Memory B cell (primary cell): ENCODE data around the gene OLFML2A.
A peak's percentile ranks its signal among the peaks of the same experiment; 100 is the strongest.

Source experiments
- ATAC-seq: fragments of 150-1000 bp; cut with Tn5 transposase; 2 replicates; pipeline ENCODE4 v1.10.0; 2021; ENCODE audit warnings: low read depth, mild to moderate bottlenecking, moderate library complexity
- DNase-seq, 2 donors: peaks; one replicate each; pipeline ENCODE4 v3.0.0; 2022; ENCODE audit warnings: low spot score in 2 of 2
- H3K27ac Mint-ChIP-seq: one replicate; pipeline ENCODE4 v1.8.0; 2022; ENCODE audit warnings: mild to moderate bottlenecking, moderate library complexity, mixed read lengths
- H3K27me3 Mint-ChIP-seq: one replicate; pipeline ENCODE4 v1.8.0; 2022; ENCODE audit warnings: mixed read lengths
- H3K36me3 Mint-ChIP-seq: one replicate; pipeline ENCODE4 v1.8.0; 2022; ENCODE audit warnings: mild to moderate bottlenecking, mixed read lengths
- H3K4me1 Mint-ChIP-seq: one replicate; pipeline ENCODE4 v1.8.0; 2022; ENCODE audit warnings: mixed read lengths
- H3K4me3 Mint-ChIP-seq: one replicate; pipeline ENCODE4 v1.8.0; 2022; ENCODE audit warnings: mild to moderate bottlenecking, moderate library complexity, mixed read lengths
- H3K9me3 Mint-ChIP-seq: one replicate; pipeline ENCODE4 v1.8.0; 2022; ENCODE audit warnings: mixed read lengths

Gene OLFML2A

GRCh38 chr9:124805186-124805585 lies 28.3 kb downstream of the OLFML2A start:
- Mint-ChIP-seq H3K27me3 (no peaks in the 10 kb centered on the region), H3K4me1 (peaks cover 21% of the 10 kb centered on the region), H3K36me3 (peaks cover 4% of the 10 kb centered on the region), H3K27ac (peak overlapping the region; percentile 20), H3K4me3 (no peak overlapping the region), H3K9me3 (no peaks in the 10 kb centered on the region)
- DNase-seq, result no peak
- no peak for ATAC-seq

- H3K4me3 Mint-ChIP-seq, result no peak overlapping the region
- no peaks in the 10 kb centered on the region for H3K27me3 Mint-ChIP-seq
- H3K4me1 Mint-ChIP-seq, result peaks cover 6% of the 10 kb centered on the region
- DNase-seq (no peak), ATAC-seq (no peak)
- no peaks in the 10 kb centered on the region for H3K9me3 Mint-ChIP-seq
- H3K36me3 Mint-ChIP-seq, result peaks cover 4% of the 10 kb centered on the region
- no peak overlapping the region for H3K27ac Mint-ChIP-seq
Observed at GRCh38 chr9:124808246-124808956, 31.5 kb downstream of the OLFML2A start.

DNA sequence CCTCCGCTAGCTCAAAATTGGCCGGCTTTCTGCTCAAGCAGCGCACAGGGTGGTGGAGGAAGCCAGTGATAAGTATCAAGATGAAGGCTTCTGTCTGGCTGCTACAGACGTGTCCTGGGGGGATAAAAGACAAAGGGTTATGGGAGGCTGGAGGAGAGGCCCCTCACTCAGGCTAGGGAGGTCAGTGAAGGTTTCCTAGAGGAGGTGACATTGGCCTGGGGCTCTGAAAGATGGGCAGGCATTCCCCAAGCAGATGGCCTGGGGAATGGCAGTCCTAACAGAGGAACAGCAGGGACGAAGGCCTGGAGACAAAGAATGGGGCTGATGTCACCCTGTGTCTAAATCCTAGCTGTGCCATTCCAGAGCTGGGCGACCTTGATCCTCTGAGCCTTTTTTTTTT lies 32.3 kb downstream of the OLFML2A start:
- H3K36me3 Mint-ChIP-seq, result peaks cover 4% of the 10 kb centered on the region
- H3K9me3 Mint-ChIP-seq, result no peaks in the 10 kb centered on the region
- no peak overlapping the region for H3K4me3 Mint-ChIP-seq
- H3K27ac Mint-ChIP-seq, result no peak overlapping the region
- ATAC-seq, result no peak
- DNase-seq, result no peak
- peaks cover 6% of the 10 kb centered on the region for H3K4me1 Mint-ChIP-seq
- no peaks in the 10 kb centered on the region for H3K27me3 Mint-ChIP-seq

DNA sequence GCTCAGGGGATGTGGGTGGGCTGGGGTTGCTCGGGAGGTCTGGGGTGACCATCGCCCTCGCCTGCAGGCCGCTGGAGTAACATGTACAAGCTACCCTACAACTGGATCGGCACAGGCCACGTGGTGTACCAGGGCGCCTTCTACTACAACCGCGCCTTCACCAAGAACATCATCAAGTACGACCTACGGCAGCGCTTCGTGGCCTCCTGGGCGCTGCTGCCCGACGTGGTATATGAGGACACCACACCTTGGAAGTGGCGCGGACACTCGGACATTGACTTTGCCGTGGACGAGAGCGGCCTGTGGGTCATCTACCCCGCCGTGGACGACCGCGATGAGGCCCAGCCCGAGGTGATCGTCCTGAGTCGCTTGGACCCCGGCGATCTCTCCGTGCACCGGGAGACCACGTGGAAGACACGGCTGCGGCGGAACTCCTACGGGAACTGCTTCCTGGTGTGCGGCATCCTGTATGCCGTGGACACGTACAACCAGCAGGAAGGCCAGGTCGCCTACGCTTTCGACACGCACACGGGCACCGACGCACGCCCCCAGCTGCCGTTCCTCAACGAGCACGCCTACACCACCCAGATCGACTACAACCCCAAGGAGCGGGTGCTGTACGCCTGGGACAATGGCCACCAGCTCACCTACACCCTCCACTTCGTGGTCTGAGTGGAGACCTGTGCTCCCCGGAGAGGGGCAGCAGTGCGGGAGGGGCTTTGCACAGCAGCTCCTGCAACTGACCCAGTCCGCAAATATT lies 33.0 kb downstream of the OLFML2A start:
- no peak for ATAC-seq
- DNase-seq, result no peak
- Mint-ChIP-seq H3K4me1 (peaks cover 6% of the 10 kb centered on the region), H3K36me3 (peaks cover 4% of the 10 kb centered on the region), H3K27ac (no peak overlapping the region), H3K4me3 (no peak overlapping the region), H3K27me3 (no peaks in the 10 kb centered on the region), H3K9me3 (no peaks in the 10 kb centered on the region)

DNA sequence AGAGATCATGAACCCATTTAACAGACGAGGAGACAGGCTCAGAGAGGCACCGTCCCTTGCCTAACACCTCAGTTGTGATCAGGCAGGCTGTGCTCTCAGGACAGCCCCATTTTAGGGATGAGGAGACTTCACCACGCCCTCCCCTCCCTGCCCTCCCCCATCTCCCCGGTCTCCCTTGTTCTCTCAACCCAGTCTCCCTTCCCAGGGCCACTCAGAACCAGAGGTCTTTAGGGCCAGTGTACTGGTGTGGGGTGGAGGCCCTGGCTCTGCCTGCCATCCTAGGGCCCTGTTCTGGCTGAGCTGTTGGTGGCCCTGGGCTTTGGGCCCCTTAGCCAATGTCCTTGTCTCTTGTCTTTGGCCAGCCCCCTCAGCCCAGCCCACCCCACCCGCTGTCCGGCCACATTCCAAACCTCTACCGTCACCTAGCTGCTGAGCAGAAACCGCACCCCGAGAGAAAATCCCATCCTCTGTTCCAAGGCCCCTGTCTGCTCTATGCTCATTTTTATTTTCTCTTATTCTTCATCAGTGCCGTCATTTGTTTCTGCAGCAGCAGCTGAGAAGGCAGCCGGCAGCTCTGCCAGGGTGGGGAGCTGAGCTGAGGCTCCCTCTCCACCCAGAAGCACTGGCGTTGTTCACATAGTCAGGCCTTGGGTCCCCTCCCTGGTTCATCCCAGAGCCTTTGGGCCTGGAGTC lies 33.9 kb downstream of the OLFML2A start:
- H3K36me3 Mint-ChIP-seq, result peaks cover 4% of the 10 kb centered on the region
- no peaks in the 10 kb centered on the region for H3K27me3 Mint-ChIP-seq
- no peaks in the 10 kb centered on the region for H3K9me3 Mint-ChIP-seq
- ATAC-seq, result no peak
- DNase-seq, result no peak
- no peak overlapping the region for H3K27ac Mint-ChIP-seq
- H3K4me3 Mint-ChIP-seq, result no peak overlapping the region
- H3K4me1 Mint-ChIP-seq, result peaks cover 2% of the 10 kb centered on the region

- Mint-ChIP-seq H3K4me3 (no peak overlapping the region), H3K9me3 (no peaks in the 10 kb centered on the region), H3K27ac (no peak overlapping the region), H3K36me3 (peaks cover 4% of the 10 kb centered on the region), H3K27me3 (peaks cover 3% of the 10 kb centered on the region), H3K4me1 (peaks cover 2% of the 10 kb centered on the region)
- DNase-seq (no peak), ATAC-seq (no peak)
Observed at GRCh38 chr9:124812441-124812876, 35.5 kb downstream of the OLFML2A start.

DNA sequence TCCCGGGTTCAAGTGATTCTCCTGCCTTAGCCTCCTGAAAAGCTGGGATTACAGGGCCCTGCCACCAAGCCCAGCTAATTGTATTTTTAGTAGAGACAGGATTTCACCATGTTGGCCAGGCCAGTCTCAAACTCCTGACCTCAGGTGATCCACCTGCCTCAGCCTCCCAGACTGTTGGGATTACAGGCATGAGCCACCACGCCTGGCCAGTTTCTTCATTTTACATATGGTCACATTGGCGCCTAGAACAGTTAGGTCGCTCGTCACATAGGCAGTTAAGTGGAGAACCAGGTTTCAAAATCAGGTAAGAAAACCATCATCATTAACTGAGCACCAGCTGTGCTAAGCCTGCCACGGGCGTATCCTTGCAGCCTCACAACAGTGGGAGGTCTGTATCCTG lies 36.1 kb downstream of the OLFML2A start:
- H3K27me3 Mint-ChIP-seq, result peaks cover 4% of the 10 kb centered on the region
- H3K4me3 Mint-ChIP-seq, result no peak overlapping the region
- peaks cover 4% of the 10 kb centered on the region for H3K36me3 Mint-ChIP-seq
- no peaks in the 10 kb centered on the region for H3K9me3 Mint-ChIP-seq
- peaks cover 3% of the 10 kb centered on the region for H3K4me1 Mint-ChIP-seq
- H3K27ac Mint-ChIP-seq, result no peak overlapping the region
- ATAC-seq (no peak), DNase-seq (no peak)

GRCh38 chr9:124813501-124814163 lies 36.7 kb downstream of the OLFML2A start:
- Mint-ChIP-seq H3K4me1 (peaks cover 5% of the 10 kb centered on the region), H3K36me3 (no peaks in the 10 kb centered on the region), H3K27me3 (peaks cover 5% of the 10 kb centered on the region), H3K27ac (no peak overlapping the region), H3K4me3 (no peak overlapping the region), H3K9me3 (no peaks in the 10 kb centered on the region)
- ATAC-seq, result no peak
- DNase-seq, result no peak

GRCh38 chr9:124814164-124814535 lies 37.2 kb downstream of the OLFML2A start:
- peaks cover 5% of the 10 kb centered on the region for H3K4me1 Mint-ChIP-seq
- no peak overlapping the region for H3K4me3 Mint-ChIP-seq
- H3K27me3 Mint-ChIP-seq, result peaks cover 5% of the 10 kb centered on the region
- no peak for DNase-seq
- no peaks in the 10 kb centered on the region for H3K36me3 Mint-ChIP-seq
- no peak overlapping the region for H3K27ac Mint-ChIP-seq
- ATAC-seq, result no peak
- H3K9me3 Mint-ChIP-seq, result no peaks in the 10 kb centered on the region

DNA sequence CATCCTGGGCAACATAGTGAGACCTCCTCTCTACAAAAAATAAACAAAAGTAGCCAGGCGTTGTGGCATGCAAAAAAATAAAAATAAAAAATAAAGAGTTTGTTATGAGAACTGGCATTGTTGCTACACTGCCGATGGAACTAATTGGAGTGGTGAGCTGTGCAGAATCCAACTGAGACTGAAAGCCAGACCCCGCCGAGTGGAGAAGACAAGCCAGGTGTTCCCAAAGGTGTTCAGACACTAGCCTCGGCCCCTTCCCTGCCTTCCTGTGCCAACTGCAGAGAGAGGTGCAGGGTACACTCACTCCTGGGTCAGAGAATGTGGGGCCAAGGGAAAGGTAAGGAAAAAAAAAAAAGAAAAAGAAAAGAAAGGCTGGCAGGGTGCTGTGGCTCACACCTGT lies 38.7 kb downstream of the OLFML2A start:
- no peak for DNase-seq
- Mint-ChIP-seq H3K27ac (no peak overlapping the region), H3K9me3 (no peaks in the 10 kb centered on the region), H3K4me1 (peaks cover 5% of the 10 kb centered on the region), H3K4me3 (no peak overlapping the region), H3K36me3 (no peaks in the 10 kb centered on the region), H3K27me3 (peaks cover 5% of the 10 kb centered on the region)
- ATAC-seq, result no peak

DNA sequence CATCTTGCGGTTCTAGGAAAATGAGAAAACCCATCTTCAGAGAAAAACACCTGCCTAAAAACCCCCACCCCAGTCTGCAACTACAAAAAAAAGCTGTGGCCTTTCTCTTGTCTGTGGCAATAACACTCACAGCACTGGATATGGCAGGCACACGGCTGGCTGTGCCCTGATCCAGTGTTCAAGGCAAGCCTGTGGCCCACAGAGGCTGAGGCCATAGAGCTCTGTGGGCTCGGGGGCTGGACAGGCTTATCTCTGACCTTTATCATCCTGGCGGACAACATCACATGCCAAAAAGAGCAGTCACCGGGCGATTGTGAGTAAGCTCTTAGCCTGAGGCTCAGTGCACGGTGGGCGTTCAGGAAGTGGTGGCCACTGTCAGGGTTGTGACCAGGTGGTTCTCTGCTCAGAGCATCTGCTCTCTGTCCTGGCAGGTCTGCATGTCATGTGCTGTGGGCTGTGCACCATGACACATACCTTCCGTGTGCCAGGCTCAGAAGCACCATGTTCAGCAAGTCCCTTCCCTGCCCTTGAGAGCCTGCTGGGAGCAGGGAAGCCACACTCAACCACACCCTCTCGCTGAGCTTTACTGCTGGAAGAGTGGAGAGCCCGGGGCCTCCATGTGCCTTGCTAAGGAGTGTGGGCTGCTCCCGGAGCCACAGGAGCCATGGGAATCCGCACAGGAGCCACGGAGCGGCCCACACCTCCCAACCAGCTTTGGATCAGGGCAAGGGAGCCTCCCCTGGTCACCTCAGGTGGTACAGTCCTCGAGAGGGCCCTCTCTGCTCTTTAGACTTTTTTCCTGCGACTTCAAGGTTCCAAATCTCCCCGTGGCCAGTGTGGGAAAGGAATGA lies 41.7 kb downstream of the OLFML2A start:
- Mint-ChIP-seq H3K9me3 (no peaks in the 10 kb centered on the region), H3K36me3 (no peaks in the 10 kb centered on the region), H3K4me3 (no peak overlapping the region), H3K27ac (no peak overlapping the region), H3K4me1 (peaks cover 5% of the 10 kb centered on the region), H3K27me3 (peaks cover 5% of the 10 kb centered on the region)
- DNase-seq (no peak), ATAC-seq (peak; percentile 29)

- no peak overlapping the region for H3K27ac Mint-ChIP-seq
- peaks cover 5% of the 10 kb centered on the region for H3K27me3 Mint-ChIP-seq
- ATAC-seq, result no peak
Observed at GRCh38 chr9:124820698-124821623, 44.0 kb downstream of the OLFML2A start.

More at GRCh38 chr9:124820698-124821623, 44.0 kb downstream of the OLFML2A start:
- no peaks in the 10 kb centered on the region for H3K9me3 Mint-ChIP-seq
- H3K36me3 Mint-ChIP-seq, result no peaks in the 10 kb centered on the region
- DNase-seq, result no peak
- no peak overlapping the region for H3K4me3 Mint-ChIP-seq
- peaks cover 5% of the 10 kb centered on the region for H3K4me1 Mint-ChIP-seq
